Nephron progenitor cell (in vitro differentiated cells): ENCODE measurements around the gene C6orf62.
"Not testable (repeated sequence)": the region's sequence is repeated elsewhere in the genome, so short reads cannot be mapped to it uniquely, and the experiment has no call there.

Experiments used
- DNase-seq: peaks from one replicate; pipeline ENCODE4 v3.0.0; 2021
- H3K27ac Mint-ChIP-seq: 2 replicates; pipeline ENCODE4 v1.8.0; 2021; ENCODE audit warnings: mild to moderate bottlenecking, moderate library complexity, mixed read lengths
- H3K27me3 Mint-ChIP-seq: 2 replicates; pipeline ENCODE4 v1.8.0; 2021; ENCODE audit warnings: mild to moderate bottlenecking, low read depth, mixed read lengths; ENCODE audit not compliant: poor library complexity
- H3K36me3 Mint-ChIP-seq: 2 replicates; pipeline ENCODE4 v1.8.0; 2021; ENCODE audit warnings: low read depth, mixed read lengths
- H3K4me1 Mint-ChIP-seq: 2 replicates; pipeline ENCODE4 v1.8.0; 2021; ENCODE audit warnings: mixed read lengths
- H3K4me3 Mint-ChIP-seq: 2 replicates; pipeline ENCODE4 v1.8.0; 2021; ENCODE audit warnings: mild to moderate bottlenecking, moderate library complexity, mixed read lengths
- H3K9me3 Mint-ChIP-seq: 2 replicates; pipeline ENCODE4 v1.8.0; 2021; ENCODE audit warnings: mild to moderate bottlenecking, moderate library complexity, mixed read lengths
- TF ChIP-seq, protein P1 (sequence below): fragments of 200-600 bp; sonication (generic); IDR thresholded peaks from 2 replicates; pipeline ENCODE4 v1.5.0; 2021; ENCODE audit warnings: antibody characterized with exemption

Gene C6orf62

DNA sequence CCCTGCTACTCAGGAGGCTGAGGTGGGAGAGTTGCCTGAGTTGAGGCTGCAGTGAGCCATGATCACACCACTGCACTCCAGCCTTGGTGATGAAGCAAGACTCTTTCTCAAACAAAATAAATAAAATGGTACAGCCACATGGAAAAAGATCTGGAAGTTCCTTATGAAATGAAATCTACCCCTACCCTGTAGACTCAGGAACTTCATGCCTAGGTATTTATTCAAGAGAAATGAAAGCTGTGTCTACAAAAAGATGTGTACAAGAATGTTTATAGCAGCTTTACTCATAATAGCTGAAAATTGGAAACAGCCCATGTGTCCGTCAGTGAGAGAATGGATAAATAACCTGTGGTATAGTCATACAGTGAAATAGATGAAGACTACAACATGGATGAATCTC is 15.2 kb upstream of the C6orf62 start:
- Mint-ChIP-seq H3K4me3 (no peak overlapping the region), H3K27me3 (peaks cover 13% of the 10 kb centered on the region), H3K9me3 (peaks cover 29% of the 10 kb centered on the region), H3K27ac (no peak overlapping the region), H3K36me3 (peaks cover 14% of the 10 kb centered on the region), H3K4me1 (no peaks in the 10 kb centered on the region)
- DNase-seq, result no peak
- TF ChIP-seq, protein P1, sequence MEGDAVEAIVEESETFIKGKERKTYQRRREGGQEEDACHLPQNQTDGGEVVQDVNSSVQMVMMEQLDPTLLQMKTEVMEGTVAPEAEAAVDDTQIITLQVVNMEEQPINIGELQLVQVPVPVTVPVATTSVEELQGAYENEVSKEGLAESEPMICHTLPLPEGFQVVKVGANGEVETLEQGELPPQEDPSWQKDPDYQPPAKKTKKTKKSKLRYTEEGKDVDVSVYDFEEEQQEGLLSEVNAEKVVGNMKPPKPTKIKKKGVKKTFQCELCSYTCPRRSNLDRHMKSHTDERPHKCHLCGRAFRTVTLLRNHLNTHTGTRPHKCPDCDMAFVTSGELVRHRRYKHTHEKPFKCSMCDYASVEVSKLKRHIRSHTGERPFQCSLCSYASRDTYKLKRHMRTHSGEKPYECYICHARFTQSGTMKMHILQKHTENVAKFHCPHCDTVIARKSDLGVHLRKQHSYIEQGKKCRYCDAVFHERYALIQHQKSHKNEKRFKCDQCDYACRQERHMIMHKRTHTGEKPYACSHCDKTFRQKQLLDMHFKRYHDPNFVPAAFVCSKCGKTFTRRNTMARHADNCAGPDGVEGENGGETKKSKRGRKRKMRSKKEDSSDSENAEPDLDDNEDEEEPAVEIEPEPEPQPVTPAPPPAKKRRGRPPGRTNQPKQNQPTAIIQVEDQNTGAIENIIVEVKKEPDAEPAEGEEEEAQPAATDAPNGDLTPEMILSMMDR, result no peak

DNA sequence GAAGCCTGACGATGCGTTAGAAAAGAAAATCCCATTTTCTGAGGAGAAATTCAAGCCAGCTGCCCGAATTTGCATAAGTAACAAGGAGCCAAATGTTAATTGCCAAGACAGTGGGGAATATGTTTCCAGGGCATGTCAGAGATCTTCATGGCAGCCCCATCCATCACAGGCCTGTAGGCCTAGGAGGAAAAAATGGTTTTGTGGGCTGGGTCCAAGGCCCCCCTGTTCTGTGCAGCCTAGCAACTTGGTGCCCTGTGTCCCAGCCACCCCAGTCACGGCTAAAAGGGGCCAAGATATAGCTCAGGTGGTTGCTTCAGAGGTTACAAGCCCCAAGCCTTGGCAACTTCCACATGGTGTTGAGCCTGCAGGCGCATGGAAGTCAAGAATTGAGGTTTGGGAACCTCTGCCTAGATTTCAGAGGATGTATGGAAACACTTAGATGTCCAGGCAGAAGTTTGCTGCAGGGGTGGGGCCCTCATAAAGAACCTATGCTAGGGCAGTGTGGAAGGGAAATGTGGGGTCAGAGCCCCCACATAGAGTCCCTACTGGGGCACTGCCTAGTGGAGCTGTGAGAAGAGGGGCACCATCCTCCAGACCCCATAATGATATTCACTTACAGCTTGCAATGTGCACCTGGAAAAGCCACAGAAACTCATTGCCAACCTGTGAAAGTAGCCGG is 12.6 kb upstream of the C6orf62 start:
- Mint-ChIP-seq H3K27me3 (peaks cover 17% of the 10 kb centered on the region), H3K9me3 (peaks cover 34% of the 10 kb centered on the region), H3K36me3 (peaks cover 14% of the 10 kb centered on the region)
- not testable (repeated sequence) for H3K27ac Mint-ChIP-seq, H3K4me3 Mint-ChIP-seq, H3K4me1 Mint-ChIP-seq, DNase-seq

DNA sequence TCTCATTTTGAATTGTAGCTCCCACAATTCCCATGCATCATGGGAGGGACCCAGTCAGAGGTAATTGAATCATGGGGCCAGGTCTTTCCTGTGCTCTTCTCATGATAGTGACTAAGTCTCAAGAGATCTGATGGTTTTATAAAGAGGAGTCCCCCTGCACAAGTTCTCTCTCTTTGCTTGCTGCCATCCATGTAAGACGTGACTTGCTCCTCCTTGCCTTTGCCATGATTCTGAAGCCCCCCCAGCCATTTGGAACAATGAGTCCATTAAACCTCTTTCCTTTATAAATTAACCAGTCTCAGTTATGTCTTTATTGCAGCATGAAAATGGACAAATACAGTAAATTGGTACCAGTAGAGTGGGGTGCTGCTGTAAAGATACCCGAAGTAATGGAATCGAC is 11.7 kb upstream of the C6orf62 start:
- not testable (repeated sequence) for DNase-seq, H3K4me3 Mint-ChIP-seq, H3K27ac Mint-ChIP-seq, H3K4me1 Mint-ChIP-seq
- Mint-ChIP-seq H3K9me3 (peaks cover 34% of the 10 kb centered on the region), H3K36me3 (peaks cover 14% of the 10 kb centered on the region), H3K27me3 (peaks cover 13% of the 10 kb centered on the region)

DNA sequence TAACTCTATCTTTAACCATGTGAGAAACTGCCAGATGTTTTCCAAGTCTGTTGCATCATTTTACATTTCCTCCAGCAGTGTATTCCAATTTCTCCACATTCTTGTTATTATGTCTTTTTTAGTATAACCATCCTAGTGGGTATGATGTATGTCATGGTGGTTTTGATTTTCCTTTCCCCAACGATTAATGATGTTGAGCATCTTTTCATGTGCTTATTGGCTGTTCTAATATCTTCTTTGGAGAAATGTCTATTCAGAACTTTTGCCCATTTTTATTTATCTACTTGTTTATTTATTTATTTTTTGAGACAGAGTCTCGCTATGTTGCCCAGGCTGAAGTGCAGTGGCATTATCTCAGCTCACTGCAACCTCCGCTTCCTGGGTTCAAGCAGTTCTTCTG is 4.3 kb upstream of the C6orf62 start:
- H3K36me3 Mint-ChIP-seq, result peaks cover 5% of the 10 kb centered on the region
- H3K4me3 Mint-ChIP-seq, result no peak overlapping the region
- peaks cover 4% of the 10 kb centered on the region for H3K27me3 Mint-ChIP-seq
- H3K4me1 Mint-ChIP-seq, result peaks cover 20% of the 10 kb centered on the region
- H3K27ac Mint-ChIP-seq, result no peak overlapping the region
- TF ChIP-seq, protein P1, result no peak
- DNase-seq, result no peak
- peaks cover 7% of the 10 kb centered on the region for H3K9me3 Mint-ChIP-seq

DNA sequence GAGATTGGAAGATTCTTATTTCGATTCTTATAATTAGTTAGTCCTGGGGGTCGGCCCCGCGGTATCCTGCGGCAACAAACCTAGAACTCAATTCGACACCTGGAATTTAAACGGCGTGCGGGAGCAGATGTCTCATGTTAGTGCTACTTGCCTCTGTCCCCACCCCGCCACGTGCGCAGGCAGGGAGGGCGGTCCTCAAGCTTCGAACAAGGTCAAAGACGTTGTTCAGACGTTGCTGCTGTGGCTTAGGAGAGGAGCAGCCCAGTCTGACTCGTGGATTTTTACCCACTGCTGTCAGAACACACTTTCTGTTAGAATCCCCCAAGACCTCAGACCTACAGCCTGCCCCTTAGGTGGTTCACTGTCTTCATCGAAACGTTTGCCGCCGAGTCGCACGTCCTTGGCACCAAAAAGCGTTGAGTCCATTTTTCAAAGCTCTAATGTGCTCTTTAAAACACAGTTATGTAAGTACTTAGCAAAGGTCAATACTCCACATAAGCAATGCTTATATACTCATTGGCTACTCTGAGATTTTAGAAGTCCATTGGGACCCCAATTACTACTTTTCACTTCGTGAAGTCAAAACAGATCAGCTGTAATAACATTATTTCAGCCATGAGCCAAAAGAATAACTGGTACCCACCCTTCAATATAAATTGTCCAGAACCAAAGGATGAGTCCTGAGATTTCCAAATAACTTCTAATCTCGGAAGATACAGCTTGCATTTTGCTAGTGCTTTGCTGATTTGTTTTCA is 2.7 kb upstream of the C6orf62 start:
- H3K9me3 Mint-ChIP-seq, result peaks cover 6% of the 10 kb centered on the region
- TF ChIP-seq, protein P1, result no peak
- H3K27me3 Mint-ChIP-seq, result no peaks in the 10 kb centered on the region
- H3K27ac Mint-ChIP-seq, result peak overlapping the region; percentile 100
- peak overlapping the region; percentile 96 for H3K4me3 Mint-ChIP-seq
- DNase-seq, result no peak
- H3K4me1 Mint-ChIP-seq, result peaks cover 36% of the 10 kb centered on the region
- H3K36me3 Mint-ChIP-seq, result peaks cover 21% of the 10 kb centered on the region

DNA sequence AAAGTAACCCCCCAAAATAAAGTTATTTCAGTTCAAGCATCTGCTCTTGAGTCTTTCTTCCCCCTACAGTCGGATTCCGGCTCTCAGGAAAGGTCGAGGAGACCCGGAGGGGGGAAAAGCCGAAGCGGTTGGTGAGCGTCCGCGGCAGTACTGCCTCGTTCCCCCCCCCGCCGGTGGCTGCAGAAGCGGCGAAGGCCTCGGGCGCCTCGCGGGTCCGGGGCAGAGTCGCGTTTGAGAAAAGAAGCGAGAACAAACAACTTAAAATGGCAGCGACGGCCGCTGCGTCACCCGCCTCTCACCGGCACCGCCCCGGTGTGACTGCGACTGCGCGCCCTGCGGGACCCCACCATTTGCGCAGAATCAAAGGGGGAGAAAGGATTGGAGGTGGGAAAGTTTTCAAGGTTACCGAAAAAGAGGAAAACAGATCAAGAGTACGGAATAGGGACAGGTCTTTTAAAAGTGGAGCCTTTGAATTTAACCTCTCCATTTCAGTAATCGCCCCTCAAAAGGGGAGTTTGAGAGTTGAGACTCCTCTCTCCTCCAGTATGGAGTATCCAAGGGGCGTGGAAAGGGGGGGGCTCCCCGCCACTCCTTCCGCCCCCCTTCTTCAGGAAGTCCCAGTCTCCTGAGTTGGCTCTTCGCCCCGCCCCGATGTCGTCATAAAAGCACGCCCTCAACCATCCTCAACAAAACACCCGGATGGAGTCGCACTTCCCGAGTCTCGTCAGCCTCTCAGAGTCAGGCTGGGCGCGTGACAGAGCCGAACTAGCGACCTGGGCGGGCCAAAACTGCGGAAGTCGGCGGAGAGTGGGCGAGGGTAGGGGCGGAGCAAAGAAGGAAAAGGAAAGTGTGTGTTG is 1.9 kb upstream of the C6orf62 start:
- TF ChIP-seq, protein P1, result no peak
- Mint-ChIP-seq H3K27me3 (no peaks in the 10 kb centered on the region), H3K36me3 (peaks cover 29% of the 10 kb centered on the region), H3K9me3 (peaks cover 6% of the 10 kb centered on the region), H3K27ac (peak overlapping the region; percentile 100), H3K4me3 (peak overlapping the region; percentile 96), H3K4me1 (peaks cover 44% of the 10 kb centered on the region)
- DNase-seq, result peak; percentile 99
